Psoas muscle (tissue), 8 donors: ENCODE measurements around the gene PRUNE2. TPM values are rescaled to one million over a fixed set of nuclear protein-coding genes. Genes with fewer than 3 reads are reported as not detected.

Experiments
- ATAC-seq, 4 donors: fragments of 200-7000 bp; cut with Tn5 transposase; one replicate each; pipeline ENCODE4 v1.9.1; 2020; ENCODE audit warnings: moderate library complexity in 3 of 4, mild to moderate bottlenecking in 2 of 4
- DNase-seq, 2 donors: peaks; one replicate each; pipeline ENCODE4 v3.0.0-alpha.2; 2020
- H3K27ac ChIP-seq: fragments of 200-600 bp; one replicate; pipeline ENCODE4 v1.8.0; 2022
- H3K27me3 ChIP-seq, 3 donors: fragments of 200-600 bp in 1 of 3; one replicate each; pipeline versions ENCODE4 v1.6.1 to v1.8.0; 2013 to 2022; ENCODE audit warnings: low read length in 2 of 3, mild to moderate bottlenecking in 2 of 3, moderate library complexity in 1 of 3; ENCODE audit not compliant: insufficient read depth in 3 of 3
- H3K36me3 ChIP-seq, 2 donors: fragments of 200-600 bp in 1 of 2; one replicate each; pipeline versions ENCODE4 v1.6.1 to v1.8.0; 2013 to 2022; ENCODE audit warnings: low read depth in 1 of 2, mild to moderate bottlenecking in 1 of 2, moderate library complexity in 1 of 2; ENCODE audit not compliant: insufficient read depth in 1 of 2
- H3K4me1 ChIP-seq: fragments of 200-600 bp; one replicate; pipeline ENCODE4 v1.8.0; 2022
- H3K4me3 ChIP-seq: fragments of 200-600 bp; one replicate; pipeline ENCODE4 v1.8.0; 2022; ENCODE audit warnings: mild to moderate bottlenecking
- H3K9me3 ChIP-seq: fragments of 200-600 bp; one replicate; pipeline ENCODE4 v1.8.0; 2022
- WGBS, 3 donors: extraction: QIAGEN DNeasy Blood & Tissue Kit; methylation state at CpG; one replicate each; pipeline versions ENCODE4 v1.1.6 to v1.1.7; 2013; 5-methylcytosine and 5-hydroxymethylcytosine counted together
- intact Hi-C, 2 donors: fragments of 100-400 bp; cut with DNase I; formaldehyde crosslinking; loops; one replicate each; pipeline versions ENCODE4 v1.11.0 to v1.14.2; 2022
- polyA plus RNA-seq, 3 donors: library from polyadenylated mRNA; stranded (reverse); fragments of 200-250 nt; gene quantifications; one replicate each; pipeline ENCODE4 v1.2.3, GENCODE V29; 2013
- total RNA-seq, 4 donors: library from RNA; stranded (reverse); fragmentation: NEBNext Ultra II Directional in 2 of 4; extraction: Animal tissue kit (Norgen Biotek cat#: 25700) in 2 of 4; gene quantifications; one replicate each; pipeline versions ENCODE4 v1.2.1 to v1.2.4, GENCODE V29; 2021 to 2023
- TF ChIP-seq, protein P1 (sequence below): fragments of 200-600 bp; IDR thresholded peaks from one replicate; pipeline ENCODE4 v1.8.0; 2022; ENCODE audit warnings: antibody characterized with exemption
- donor health status: healthy with polysubstance abuse.
- donor health status: DM: no; HTN: no; CAD: no; lungs with moderate emphysema.
- donor health status: Bipolar disorder and iron deficiency.
- donor health status: healthy.
- donor health status: DM: yes; HTN: yes; CAD: no.
- donor health status: DM: no; HTN: no; CAD: no.
- donor health status: DM: no; HTN: no; CAD: no.
- donor health status: DM: yes; HTN: yes; CAD: no.

Gene PRUNE2
- total and polyA plus RNA-seq, 7 donors = 1.2 to 79.9 (median 3.6) TPM

DNA sequence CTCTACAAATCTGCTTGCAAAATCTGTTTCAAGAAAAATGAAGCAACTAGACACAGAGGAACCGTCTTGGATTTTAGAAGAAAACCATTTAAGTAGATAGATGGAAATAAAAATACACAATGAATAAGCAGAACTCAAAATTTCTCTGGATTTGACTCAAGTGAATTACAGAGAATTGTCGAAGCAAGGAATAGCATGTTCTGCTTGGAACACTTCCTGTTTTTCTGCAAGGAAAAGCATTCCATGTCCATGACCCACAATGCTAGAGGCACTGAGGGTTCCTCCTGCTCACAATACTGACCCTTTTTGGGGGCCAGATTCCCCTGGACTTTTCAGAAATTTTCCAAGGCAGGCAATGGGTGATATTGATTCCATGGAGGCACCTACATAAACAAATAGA is 29.8 kb downstream of the PRUNE2 start:
- no peak for ATAC-seq
- WGBS, 3 donors = 27 to 46% (median 29%) methylated on average over 2 of the region's 2 CpGs
- no peak overlapping the region for H3K27ac ChIP-seq

DNA sequence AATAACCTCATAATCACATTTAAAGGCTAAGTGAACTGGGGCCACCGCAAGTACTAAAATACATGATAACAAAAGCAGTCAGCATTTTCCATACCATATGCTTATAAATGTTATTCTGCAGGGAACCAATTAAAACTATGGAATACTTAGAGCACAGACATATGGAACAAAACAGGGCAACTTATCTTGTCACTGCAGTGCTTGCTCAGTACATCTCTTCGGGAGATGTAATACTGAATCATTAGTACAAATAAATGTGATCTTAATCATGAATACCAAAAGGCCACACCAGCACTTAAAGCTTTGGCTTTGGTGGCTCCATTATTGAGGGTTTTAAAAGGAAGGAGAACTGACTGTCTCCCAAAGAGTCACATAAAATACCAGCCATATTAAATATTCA is 32.1 kb downstream of the PRUNE2 start:
- ATAC-seq (no peak), DNase-seq (no peak)
- H3K4me3 ChIP-seq = no peak overlapping the region
- H3K27me3 ChIP-seq = peaks cover 0 to 5% (median 0%) of the 10 kb centered on the region in 3 donors
- intact Hi-C loops = no loop called here
- H3K9me3 ChIP-seq = no peaks in the 10 kb centered on the region
- TF ChIP-seq, protein P1, sequence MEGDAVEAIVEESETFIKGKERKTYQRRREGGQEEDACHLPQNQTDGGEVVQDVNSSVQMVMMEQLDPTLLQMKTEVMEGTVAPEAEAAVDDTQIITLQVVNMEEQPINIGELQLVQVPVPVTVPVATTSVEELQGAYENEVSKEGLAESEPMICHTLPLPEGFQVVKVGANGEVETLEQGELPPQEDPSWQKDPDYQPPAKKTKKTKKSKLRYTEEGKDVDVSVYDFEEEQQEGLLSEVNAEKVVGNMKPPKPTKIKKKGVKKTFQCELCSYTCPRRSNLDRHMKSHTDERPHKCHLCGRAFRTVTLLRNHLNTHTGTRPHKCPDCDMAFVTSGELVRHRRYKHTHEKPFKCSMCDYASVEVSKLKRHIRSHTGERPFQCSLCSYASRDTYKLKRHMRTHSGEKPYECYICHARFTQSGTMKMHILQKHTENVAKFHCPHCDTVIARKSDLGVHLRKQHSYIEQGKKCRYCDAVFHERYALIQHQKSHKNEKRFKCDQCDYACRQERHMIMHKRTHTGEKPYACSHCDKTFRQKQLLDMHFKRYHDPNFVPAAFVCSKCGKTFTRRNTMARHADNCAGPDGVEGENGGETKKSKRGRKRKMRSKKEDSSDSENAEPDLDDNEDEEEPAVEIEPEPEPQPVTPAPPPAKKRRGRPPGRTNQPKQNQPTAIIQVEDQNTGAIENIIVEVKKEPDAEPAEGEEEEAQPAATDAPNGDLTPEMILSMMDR = no peak
- H3K4me1 ChIP-seq = no peaks in the 10 kb centered on the region
- no peaks in the 10 kb centered on the region for H3K36me3 ChIP-seq
- WGBS, 3 donors = 69 to 80% (median 79%) methylated on average over 2 of the region's 2 CpGs
- no peak overlapping the region for H3K27ac ChIP-seq

More for the DNA sequence above, 29.8 kb downstream of the PRUNE2 start:
- H3K4me3 ChIP-seq = no peak overlapping the region
- no peaks in the 10 kb centered on the region for H3K9me3 ChIP-seq
- peaks cover 0 to 5% (median 0%) of the 10 kb centered on the region in 3 donors for H3K27me3 ChIP-seq
- no peaks in the 10 kb centered on the region for H3K4me1 ChIP-seq
- intact Hi-C loops = no loop called here
- no peaks in the 10 kb centered on the region for H3K36me3 ChIP-seq
- no peak for DNase-seq
- TF ChIP-seq, protein P1 = no peak

DNA sequence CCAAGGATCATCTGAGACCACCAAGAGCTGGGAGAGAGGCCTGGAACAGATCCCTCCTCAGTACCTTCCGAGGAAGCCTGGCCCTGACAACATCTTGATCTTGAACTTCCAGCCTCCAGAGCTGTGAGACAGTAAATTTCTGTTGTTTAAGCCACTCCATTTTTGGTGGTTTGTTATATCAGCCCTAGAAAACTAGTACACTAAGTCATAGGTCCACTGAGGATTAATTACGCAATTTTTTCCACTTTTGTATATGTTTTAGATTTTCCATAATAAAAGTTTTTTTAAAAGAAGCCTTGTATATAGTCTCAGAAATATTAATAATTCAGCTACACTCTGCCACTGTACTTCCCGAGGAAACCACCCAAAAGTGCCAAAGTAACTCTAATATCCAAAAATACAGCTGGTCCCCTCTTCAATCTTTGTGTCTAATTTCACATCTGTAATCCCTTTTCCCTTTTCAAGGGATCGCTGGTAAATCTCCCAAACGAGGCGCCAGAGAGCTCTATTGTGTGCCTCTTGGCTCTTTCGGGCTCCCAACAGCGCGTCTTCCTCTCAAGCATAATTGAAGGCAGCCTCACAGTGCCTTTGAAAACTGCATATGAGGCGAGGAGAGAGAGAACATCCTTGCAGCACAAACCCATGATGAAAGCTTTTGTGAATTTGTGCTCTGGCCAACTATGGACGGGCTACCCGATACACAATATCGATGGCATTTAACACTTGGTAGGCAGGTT is 32.7 kb downstream of the PRUNE2 start:
- 20 to 22% (median 21%) methylated on average over 13 of the region's 13 CpGs for WGBS, 3 donors
- intact Hi-C loops = no loop called here
- H3K36me3 ChIP-seq = no peaks in the 10 kb centered on the region
- DNase-seq (peak in 1 of 2 donors; percentile 23), ATAC-seq (no peak)
- no peaks in the 10 kb centered on the region for H3K4me1 ChIP-seq
- no peak overlapping the region for H3K27ac ChIP-seq
- TF ChIP-seq, protein P1 = no peak
- H3K27me3 ChIP-seq = peaks cover 0 to 5% (median 0%) of the 10 kb centered on the region in 3 donors
- H3K4me3 ChIP-seq = no peak overlapping the region
- H3K9me3 ChIP-seq = no peaks in the 10 kb centered on the region

DNA sequence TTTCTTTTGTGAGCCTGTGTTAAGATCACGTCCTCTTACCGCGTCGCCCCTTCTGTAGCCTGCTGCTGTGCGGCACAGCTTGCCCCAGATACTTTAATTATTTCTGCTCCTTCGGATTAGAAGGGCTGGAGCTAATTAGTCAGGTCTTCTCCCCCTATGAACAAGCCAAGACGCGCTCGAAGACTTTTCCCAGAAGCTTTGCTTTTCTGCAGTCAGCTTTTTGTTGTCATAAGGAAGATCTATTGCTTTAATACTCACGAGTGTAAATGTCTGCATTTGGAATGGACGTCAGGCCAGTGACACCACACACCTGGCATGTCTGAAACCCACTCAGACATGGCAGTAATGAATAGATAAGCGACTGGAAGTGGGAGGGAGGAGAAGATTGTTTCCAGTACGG is 37.0 kb downstream of the PRUNE2 start:
- 43 to 56% (median 45%) methylated on average over 13 of the region's 13 CpGs for WGBS, 3 donors
- Histone ChIP-seq H3K9me3 (no peaks in the 10 kb centered on the region), H3K36me3 (no peaks in the 10 kb centered on the region), H3K4me3 (no peak overlapping the region), H3K27ac (no peak overlapping the region), H3K4me1 (no peaks in the 10 kb centered on the region), H3K27me3 (peaks cover 0 to 5% (median 0%) of the 10 kb centered on the region in 3 donors)
- intact Hi-C loops = no loop called here
- TF ChIP-seq, protein P1 = no peak
- ATAC-seq (no peak), DNase-seq (no peak)
